T-helper 1 cell (primary cell): ENCODE measurements around the gene TXNL4A.
A peak's percentile ranks its signal among the peaks of the same experiment; 100 is the strongest.

Source experiments
- DNase-seq, 5 donors: peaks; one replicate each; pipeline ENCODE4 v3.0.0-alpha.2; 2012 to 2020

TXNL4A gene

GRCh38 chr18:79963658-79964329 lies 24.6 kb downstream of the TXNL4A start:
- no peak for DNase-seq

- peak in 3 of 5 donors; percentile 40 to 67 (median 40) for DNase-seq
Observed at GRCh38 chr18:79962835-79963657, 25.3 kb downstream of the TXNL4A start.

DNA sequence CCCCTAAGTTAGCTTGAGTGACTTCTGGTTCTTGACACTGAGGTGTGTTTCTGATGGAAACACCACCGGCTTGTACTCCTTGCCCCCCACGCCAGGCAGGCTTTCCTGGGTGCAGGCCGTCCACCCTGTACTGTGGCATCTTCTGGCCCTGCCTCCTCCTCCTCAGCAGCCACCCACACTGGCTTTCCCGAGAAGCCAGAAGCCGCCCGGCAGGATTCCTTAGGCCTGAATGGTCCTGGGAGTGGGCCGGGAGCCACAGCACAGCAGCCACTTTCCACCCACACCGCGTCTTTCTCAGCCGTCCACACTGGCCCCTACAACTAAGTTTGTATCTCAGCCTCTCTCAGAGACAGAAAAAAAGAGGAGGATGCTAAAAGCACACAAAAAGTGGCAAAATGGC lies 26.1 kb downstream of the TXNL4A start:
- DNase-seq = no peak

DNA sequence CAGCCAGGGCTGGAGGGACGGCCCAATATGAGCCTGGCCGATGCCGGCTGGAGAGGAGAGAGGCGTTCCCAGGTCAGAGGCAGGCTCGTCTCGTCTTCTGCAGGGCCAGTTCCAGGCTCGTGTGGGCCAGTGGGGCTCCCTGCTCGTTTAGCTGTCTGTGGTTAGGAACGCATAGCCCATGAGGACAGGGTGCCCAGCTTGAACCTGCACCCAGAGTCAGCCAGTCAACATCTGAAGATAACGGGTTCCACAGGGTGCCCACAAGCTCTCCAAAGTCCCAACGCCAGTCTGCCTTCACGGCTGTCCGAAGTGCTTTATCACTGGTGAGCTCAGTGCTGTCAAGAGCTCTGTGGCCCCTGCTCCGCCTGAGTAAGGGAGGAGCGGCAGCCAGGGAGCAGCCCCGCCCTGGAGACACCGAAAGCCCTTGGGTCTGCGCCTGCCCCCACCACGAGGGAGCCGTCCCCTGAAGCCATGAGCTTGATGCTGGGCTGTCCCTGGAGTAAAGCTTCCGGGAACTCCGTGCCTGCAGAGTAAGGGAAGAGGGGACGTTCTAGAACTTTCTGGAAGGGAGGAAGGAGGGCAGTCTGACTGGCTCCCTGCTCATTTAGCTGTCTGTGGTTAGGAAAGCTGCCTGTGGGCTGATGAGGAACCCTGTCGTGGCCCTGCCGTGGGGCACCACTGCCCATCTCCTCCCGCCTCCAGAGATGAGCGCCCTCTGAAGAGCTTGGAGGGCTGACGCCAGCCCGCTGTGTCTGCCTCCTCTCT lies 26.7 kb downstream of the TXNL4A start:
- no peak for DNase-seq

GRCh38 chr18:79960921-79961526 lies 27.3 kb downstream of the TXNL4A start:
- no peak for DNase-seq

- peak in 1 of 5 donors; percentile 45 for DNase-seq
Observed at GRCh38 chr18:79960161-79960801, 28.1 kb downstream of the TXNL4A start.

DNA sequence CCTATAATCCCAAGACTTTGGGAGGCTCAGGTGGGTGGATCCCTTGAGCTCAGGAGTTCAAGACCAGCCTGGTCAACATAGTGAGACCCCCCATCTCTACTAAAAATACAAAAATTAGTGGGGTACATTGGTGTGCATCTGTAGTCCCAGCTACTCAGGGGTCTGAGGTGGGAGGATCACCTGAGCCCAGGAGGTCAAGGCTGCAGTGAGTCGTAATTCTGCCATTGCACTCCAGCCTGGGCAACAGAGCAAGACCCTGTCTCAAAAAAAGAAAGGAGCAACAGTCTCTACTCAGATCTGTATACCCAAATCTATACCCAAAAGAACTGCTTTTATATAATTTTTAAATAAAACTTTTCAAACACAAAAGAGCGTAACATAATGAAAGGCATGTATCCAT lies 29.4 kb downstream of the TXNL4A start:
- no peak for DNase-seq

GRCh38 chr18:79956276-79956675 lies 32.1 kb downstream of the TXNL4A start:
- no peak for DNase-seq

DNA sequence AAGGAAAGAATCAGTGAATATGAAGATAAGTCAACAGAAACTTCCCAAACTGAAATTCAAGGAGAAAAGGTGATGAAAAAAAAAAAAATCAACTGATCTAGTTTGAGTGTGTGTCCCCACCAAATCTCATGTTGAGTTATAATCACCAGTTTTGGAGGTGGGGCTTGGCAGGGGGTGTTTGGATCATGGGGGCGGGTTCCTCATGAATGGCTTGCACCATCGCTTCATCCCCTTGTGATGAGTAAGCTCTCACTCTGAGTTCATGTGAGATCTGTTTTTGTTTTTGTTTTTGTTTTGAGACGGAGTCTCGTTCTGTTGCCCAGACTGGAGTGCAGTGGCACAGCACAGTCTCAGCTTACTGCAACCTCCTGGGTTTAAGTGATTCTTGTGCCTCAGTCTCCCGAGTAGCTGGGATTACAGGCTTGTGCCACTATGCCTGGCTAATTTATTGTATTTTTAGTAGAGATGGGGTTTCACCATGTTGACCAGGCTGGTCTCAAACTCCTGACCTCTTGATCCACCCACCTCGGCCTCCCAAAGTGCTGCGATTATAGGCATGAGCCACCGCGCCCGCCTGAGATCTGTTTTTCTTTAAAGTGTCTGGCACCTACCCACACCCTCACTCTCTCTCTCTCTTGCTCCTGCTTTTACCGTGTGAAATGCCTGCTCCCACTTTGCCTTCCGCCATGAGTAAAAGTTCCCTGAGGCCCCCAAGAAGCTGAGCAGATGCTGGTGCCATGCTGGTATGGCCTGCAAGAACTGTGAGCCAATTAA lies 32.9 kb downstream of the TXNL4A start:
- DNase-seq = no peak

DNA sequence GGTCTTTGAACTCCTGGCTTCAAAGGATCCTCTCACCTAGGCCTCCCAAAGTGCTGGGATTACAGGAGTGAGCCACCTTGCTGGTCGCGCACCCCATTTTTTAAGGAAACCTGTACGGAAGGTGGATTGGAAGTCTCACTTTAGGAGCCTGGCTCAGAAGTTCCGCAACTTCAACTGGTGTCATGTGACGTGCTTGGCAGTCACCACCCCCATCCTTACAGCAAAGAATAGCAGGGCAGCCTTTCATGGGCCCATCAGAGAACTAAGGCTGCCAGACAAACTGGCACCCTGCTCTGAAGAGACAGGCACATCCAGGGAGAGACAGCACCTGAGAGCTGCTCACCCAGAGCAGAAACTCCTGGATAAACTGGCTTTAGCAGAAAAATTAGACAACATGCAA lies 33.6 kb downstream of the TXNL4A start:
- DNase-seq = no peak

GRCh38 chr18:79953971-79954651 lies 34.3 kb downstream of the TXNL4A start:
- no peak for DNase-seq

- DNase-seq = no peak
Observed at GRCh38 chr18:79952996-79953559, 35.3 kb downstream of the TXNL4A start.

DNA sequence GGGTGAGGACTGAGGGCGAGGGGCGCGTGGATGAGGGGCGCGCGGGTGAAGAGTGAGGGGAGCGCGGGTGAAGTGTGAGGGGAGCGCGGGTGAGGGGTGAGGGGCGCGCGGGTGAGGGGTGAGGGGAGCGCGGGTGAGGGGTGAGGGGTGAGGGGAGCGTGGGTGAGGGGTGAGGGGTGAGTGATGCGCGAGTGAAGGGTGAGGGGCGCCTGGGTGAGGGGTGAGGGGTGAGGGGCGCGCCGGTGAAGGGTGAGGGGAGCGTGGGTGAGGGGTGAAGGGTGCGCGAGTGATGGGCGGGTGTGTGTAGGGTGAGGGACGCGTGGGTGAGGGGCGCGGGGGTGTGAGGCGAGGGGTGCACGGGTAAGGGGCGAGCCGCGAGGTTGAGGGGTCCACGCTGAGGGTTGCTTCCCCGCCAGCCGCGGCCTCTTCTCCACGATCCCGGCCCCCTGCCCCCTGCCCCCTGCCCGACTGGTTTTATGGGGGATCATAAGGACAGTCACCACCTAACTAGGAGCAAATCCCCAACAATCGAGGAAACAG lies 35.8 kb downstream of the TXNL4A start:
- no peak for DNase-seq

DNA sequence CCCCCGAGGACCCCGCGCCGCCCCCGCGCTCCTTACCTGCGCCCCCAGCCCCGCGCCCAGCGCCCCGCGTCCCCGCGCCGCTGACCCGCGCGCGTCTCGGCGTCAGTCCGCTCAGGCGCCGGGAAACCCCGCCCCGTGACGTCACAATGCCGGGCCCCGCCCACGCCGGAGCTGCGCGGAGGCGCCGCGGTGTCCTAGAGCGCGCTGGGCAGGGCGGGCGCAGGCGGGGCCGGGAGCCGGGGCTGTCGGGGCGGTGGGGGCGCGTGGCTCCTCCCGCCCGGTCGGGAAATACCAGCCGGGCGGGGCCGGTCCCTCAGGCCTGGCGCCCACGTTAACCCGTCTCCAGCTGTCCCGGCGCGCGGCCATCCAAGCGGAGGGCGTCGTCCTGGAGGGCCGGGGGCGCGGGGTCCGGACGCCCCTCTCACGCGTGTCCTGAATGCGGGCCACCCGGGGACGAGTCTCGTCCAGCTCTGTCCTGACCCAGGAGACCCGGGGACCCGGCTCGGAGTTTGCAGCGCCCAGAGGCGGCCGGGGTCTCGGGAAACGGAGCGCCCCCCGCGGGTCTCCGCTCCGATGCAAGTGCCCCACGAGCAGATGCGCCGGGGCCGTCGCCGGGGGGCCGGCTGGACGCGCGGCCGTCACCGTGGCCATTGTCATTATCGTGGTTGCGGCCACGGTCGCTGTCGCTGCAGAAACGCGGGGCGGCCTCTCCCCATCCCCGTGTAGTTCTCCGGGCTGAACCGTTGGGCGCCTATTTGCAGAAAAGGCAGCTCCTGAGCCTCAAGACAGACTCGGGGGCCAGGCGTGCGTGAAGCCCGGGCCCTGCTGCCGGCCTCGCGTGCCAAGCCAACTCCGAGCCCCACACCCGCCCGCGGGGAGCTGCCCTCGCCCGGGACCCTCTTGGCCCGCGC lies 36.6 kb downstream of the TXNL4A start, which contains the start of gene SLC66A2:
Gene SLC66A2 (minus strand): TSS at position 109 of the 911 bp plus-strand sequence. CDS start 727 bp downstream, outside the sequence.
- peak; percentile 87 to 94 (median 91) for DNase-seq

DNA sequence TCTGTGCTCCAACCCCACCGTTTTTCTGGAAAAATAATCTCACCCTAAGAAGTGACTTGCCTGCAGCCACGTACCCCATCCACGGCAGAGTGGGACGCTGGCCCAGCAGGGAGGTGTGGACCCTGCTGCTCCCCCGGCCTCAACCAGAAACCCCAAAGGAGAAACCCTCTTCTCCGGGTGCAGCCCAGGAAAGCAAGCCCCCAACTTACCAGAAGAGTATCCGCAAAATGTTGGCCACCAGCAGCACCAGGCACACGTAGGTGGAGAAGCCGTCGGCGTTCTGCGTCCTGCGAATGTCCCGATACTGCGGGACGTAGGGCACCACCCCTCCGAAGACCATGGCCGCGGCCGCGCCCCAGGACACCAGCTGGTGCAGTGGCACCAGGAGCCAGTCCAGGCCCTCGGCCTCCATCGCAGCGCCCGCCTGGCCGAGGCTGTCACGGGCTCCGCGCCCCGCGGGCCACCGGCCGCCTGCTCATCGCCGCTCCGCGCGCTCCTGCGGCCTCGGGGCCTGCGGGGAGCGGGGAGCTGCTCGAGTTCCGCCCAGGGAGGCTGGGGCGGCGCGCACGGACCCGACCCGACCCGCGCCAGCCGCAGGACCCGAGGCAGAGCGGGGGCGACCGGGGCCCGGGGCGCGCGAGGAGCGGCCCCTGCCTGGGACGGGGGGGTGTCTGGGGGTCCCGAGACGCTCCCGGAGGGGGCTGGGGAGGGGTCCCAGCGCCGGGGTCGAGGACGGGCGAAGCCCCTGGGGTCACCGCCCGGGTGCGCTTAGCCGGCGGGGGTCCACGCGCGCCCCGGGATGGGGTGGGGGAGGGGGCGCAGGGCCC lies 37.6 kb downstream of the TXNL4A start:
- peak in 2 of 5 donors; percentile 16 to 20 for DNase-seq

DNA sequence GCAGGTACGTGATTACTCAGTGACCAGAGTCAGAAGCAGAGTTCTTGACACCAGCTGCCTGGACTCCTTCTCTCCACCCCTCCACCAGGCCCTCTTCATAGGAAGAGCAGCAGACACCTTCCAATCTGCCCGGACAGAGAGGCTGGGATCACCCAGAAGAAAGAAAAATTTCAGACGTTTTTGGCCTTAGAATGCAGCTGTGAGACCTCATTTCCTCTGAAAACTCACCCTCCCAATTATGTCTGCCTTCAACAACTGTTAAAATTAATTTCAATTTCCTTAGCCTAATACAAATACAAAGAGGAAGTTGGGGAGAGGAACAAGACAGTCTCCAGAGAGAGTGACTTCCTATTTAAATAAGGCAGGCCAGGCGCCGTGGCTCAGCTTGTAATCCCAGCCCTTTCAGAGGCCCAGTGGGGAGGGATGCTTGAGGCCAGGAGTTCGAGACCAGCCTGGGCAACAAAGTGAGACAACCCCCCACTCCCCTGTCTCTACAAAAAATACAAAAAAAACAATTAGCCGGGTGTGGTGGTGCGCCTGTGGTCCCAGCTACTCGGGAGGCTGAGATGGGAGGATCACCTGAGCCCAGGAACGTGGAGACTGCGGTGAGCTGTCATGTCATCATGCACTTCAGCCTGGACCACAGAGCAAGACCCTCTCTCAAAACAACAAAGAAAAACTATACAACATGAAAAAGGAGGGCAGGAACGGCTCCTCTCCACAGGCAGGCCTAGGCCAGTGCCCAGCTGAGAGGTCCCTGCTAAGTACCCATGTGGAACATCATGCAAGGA lies 38.5 kb downstream of the TXNL4A start:
- DNase-seq = no peak

GRCh38 chr18:79948719-79949411 lies 39.5 kb downstream of the TXNL4A start:
- no peak for DNase-seq
